ENCODE measurements around the gene SLC10A7.

Gene SLC10A7

DNA sequence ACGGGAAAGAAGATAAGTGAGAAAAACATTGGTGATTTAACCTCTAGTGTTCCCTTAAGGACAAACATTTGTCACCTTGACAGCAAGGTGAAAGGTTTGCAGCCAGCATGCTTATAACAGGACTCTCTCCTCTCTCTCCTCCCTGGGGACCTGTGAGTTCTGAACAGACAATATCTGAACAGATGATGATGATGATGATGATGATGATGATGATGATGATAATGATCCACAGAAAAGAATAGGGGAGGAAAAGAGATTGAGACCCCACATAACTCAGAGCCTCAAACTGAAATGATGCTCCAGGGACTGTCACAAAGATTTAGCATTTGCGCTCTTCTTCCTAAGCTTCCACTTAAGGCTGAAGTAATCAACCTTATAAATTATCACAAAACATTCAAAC, 103.9 kb downstream of the SLC10A7 start:
- 87 to 91% methylated on average over 2 of the region's 2 CpGs for WGBS, 2 experiments
- Histone ChIP-seq H3K4me3 (ENCODE audit: insufficient read depth, low read depth, low read length) (no peak overlapping the region), H3K27me3 (ENCODE audit: control insufficient read depth, insufficient read depth, low read length, poor library complexity, severe bottlenecking) (no peaks in the 10 kb centered on the region), H3K4me1 (ENCODE audit: control insufficient read depth, insufficient read depth, low read length) (no peaks in the 10 kb centered on the region), H3K9me3 (ENCODE audit: control insufficient read depth, low read length) (no peaks in the 10 kb centered on the region), H3K36me3 (ENCODE audit: control insufficient read depth, insufficient read depth, low read length) (no peaks in the 10 kb centered on the region), H3K27ac (ENCODE audit: insufficient read depth, low read depth, low read length, poor library complexity, severe bottlenecking) (no peak overlapping the region)

GRCh38 chr4:146415829-146416228, 105.9 kb downstream of the SLC10A7 start:
- no peaks in the 10 kb centered on the region for H3K27me3 ChIP-seq (ENCODE audit: control insufficient read depth, insufficient read depth, low read length, poor library complexity, severe bottlenecking)
- no peaks in the 10 kb centered on the region for H3K9me3 ChIP-seq (ENCODE audit: control insufficient read depth, low read length)
- no peaks in the 10 kb centered on the region for H3K36me3 ChIP-seq (ENCODE audit: control insufficient read depth, insufficient read depth, low read length)
- no peaks in the 10 kb centered on the region for H3K4me1 ChIP-seq (ENCODE audit: control insufficient read depth, insufficient read depth, low read length)
- no peak overlapping the region for H3K4me3 ChIP-seq (ENCODE audit: insufficient read depth, low read depth, low read length)
- no peak overlapping the region for H3K27ac ChIP-seq (ENCODE audit: insufficient read depth, low read depth, low read length, poor library complexity, severe bottlenecking)
- WGBS, 2 experiments: 96 to 100% methylated on average over 1 of the region's 1 CpG

GRCh38 chr4:146407669-146408084, 114.1 kb downstream of the SLC10A7 start:
- Histone ChIP-seq H3K4me1 (ENCODE audit: control insufficient read depth, insufficient read depth, low read length) (no peaks in the 10 kb centered on the region), H3K27me3 (ENCODE audit: control insufficient read depth, insufficient read depth, low read length, poor library complexity, severe bottlenecking) (no peaks in the 10 kb centered on the region), H3K27ac (ENCODE audit: insufficient read depth, low read depth, low read length, poor library complexity, severe bottlenecking) (no peak overlapping the region), H3K9me3 (ENCODE audit: control insufficient read depth, low read length) (no peaks in the 10 kb centered on the region), H3K36me3 (ENCODE audit: control insufficient read depth, insufficient read depth, low read length) (no peaks in the 10 kb centered on the region), H3K4me3 (ENCODE audit: insufficient read depth, low read depth, low read length) (no peak overlapping the region)
- 89 to 93% methylated on average over 4 of the region's 4 CpGs for WGBS, 2 experiments

DNA sequence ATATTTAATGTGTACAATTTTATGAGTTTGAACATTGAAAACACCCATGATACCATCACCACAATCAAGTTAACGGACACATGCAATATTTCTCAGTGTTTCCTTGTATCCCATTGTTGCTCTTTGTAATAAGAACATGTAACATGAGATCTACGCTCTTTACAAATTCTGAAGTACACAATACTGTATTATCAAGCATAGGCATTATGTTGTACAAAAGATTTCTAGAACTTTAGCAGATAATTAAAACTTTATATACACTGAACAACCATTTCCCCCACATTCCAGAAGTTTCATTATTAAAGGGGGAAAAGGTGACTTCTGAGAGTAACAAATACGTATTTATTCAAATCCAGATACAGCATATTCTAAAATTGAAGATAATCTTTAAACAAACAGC, 114.5 kb downstream of the SLC10A7 start:
- no peaks in the 10 kb centered on the region for H3K36me3 ChIP-seq (ENCODE audit: control insufficient read depth, insufficient read depth, low read length)
- WGBS, 2 experiments: 98 to 100% methylated on average over 2 to 3 of the region's 3 CpGs
- no peaks in the 10 kb centered on the region for H3K9me3 ChIP-seq (ENCODE audit: control insufficient read depth, low read length)
- H3K27ac ChIP-seq (ENCODE audit: insufficient read depth, low read depth, low read length, poor library complexity, severe bottlenecking): no peak overlapping the region
- no peaks in the 10 kb centered on the region for H3K27me3 ChIP-seq (ENCODE audit: control insufficient read depth, insufficient read depth, low read length, poor library complexity, severe bottlenecking)
- no peaks in the 10 kb centered on the region for H3K4me1 ChIP-seq (ENCODE audit: control insufficient read depth, insufficient read depth, low read length)
- H3K4me3 ChIP-seq (ENCODE audit: insufficient read depth, low read depth, low read length): no peak overlapping the region

GRCh38 chr4:146401274-146401673, 120.5 kb downstream of the SLC10A7 start:
- Histone ChIP-seq H3K9me3 (ENCODE audit: control insufficient read depth, low read length) (no peaks in the 10 kb centered on the region), H3K36me3 (ENCODE audit: control insufficient read depth, insufficient read depth, low read length) (no peaks in the 10 kb centered on the region), H3K27ac (ENCODE audit: insufficient read depth, low read depth, low read length, poor library complexity, severe bottlenecking) (no peak overlapping the region), H3K27me3 (ENCODE audit: control insufficient read depth, insufficient read depth, low read length, poor library complexity, severe bottlenecking) (no peaks in the 10 kb centered on the region), H3K4me1 (ENCODE audit: control insufficient read depth, insufficient read depth, low read length) (peaks cover 3% of the 10 kb centered on the region), H3K4me3 (ENCODE audit: insufficient read depth, low read depth, low read length) (no peak overlapping the region)
- 97% methylated on average over 2 of the region's 2 CpGs for WGBS, 2 experiments

- H3K4me3 ChIP-seq (ENCODE audit: insufficient read depth, low read depth, low read length): no peak overlapping the region
- no peaks in the 10 kb centered on the region for H3K9me3 ChIP-seq (ENCODE audit: control insufficient read depth, low read length)
- peaks cover 3% of the 10 kb centered on the region for H3K4me1 ChIP-seq (ENCODE audit: control insufficient read depth, insufficient read depth, low read length)
- H3K36me3 ChIP-seq (ENCODE audit: control insufficient read depth, insufficient read depth, low read length): no peaks in the 10 kb centered on the region
- 59 to 70% methylated on average over 5 to 6 of the region's 6 CpGs for WGBS, 2 experiments
- no peak overlapping the region for H3K27ac ChIP-seq (ENCODE audit: insufficient read depth, low read depth, low read length, poor library complexity, severe bottlenecking)
- no peaks in the 10 kb centered on the region for H3K27me3 ChIP-seq (ENCODE audit: control insufficient read depth, insufficient read depth, low read length, poor library complexity, severe bottlenecking)
These were observed 122.8 kb downstream of the SLC10A7 start for GRCh38 chr4:146398896-146399445.

- Histone ChIP-seq H3K27ac (ENCODE audit: insufficient read depth, low read depth, low read length, poor library complexity, severe bottlenecking) (no peak overlapping the region), H3K9me3 (ENCODE audit: control insufficient read depth, low read length) (no peaks in the 10 kb centered on the region), H3K4me3 (ENCODE audit: insufficient read depth, low read depth, low read length) (no peak overlapping the region), H3K4me1 (ENCODE audit: control insufficient read depth, insufficient read depth, low read length) (peaks cover 3% of the 10 kb centered on the region), H3K27me3 (ENCODE audit: control insufficient read depth, insufficient read depth, low read length, poor library complexity, severe bottlenecking) (no peaks in the 10 kb centered on the region), H3K36me3 (ENCODE audit: control insufficient read depth, insufficient read depth, low read length) (no peaks in the 10 kb centered on the region)
- 83 to 100% methylated on average over 1 of the region's 1 CpG for WGBS, 2 experiments
These were observed 123.3 kb downstream of the SLC10A7 start for GRCh38 chr4:146398404-146398803.

GRCh38 chr4:146389561-146389960, 132.2 kb downstream of the SLC10A7 start:
- no peaks in the 10 kb centered on the region for H3K4me1 ChIP-seq (ENCODE audit: control insufficient read depth, insufficient read depth, low read length)
- H3K4me3 ChIP-seq (ENCODE audit: insufficient read depth, low read depth, low read length): no peak overlapping the region
- no peaks in the 10 kb centered on the region for H3K9me3 ChIP-seq (ENCODE audit: control insufficient read depth, low read length)
- WGBS, 2 experiments: 97 to 100% methylated on average over 1 of the region's 1 CpG
- no peaks in the 10 kb centered on the region for H3K27me3 ChIP-seq (ENCODE audit: control insufficient read depth, insufficient read depth, low read length, poor library complexity, severe bottlenecking)
- H3K27ac ChIP-seq (ENCODE audit: insufficient read depth, low read depth, low read length, poor library complexity, severe bottlenecking): no peak overlapping the region
- no peaks in the 10 kb centered on the region for H3K36me3 ChIP-seq (ENCODE audit: control insufficient read depth, insufficient read depth, low read length)

GRCh38 chr4:146382194-146382593, 139.5 kb downstream of the SLC10A7 start:
- H3K36me3 ChIP-seq (ENCODE audit: control insufficient read depth, insufficient read depth, low read length): no peaks in the 10 kb centered on the region
- H3K4me3 ChIP-seq (ENCODE audit: insufficient read depth, low read depth, low read length): no peak overlapping the region
- H3K9me3 ChIP-seq (ENCODE audit: control insufficient read depth, low read length): no peaks in the 10 kb centered on the region
- no peak overlapping the region for H3K27ac ChIP-seq (ENCODE audit: insufficient read depth, low read depth, low read length, poor library complexity, severe bottlenecking)
- WGBS, 2 experiments: 92 to 100% methylated on average over 1 of the region's 1 CpG
- H3K27me3 ChIP-seq (ENCODE audit: control insufficient read depth, insufficient read depth, low read length, poor library complexity, severe bottlenecking): no peaks in the 10 kb centered on the region
- peaks cover 8% of the 10 kb centered on the region for H3K4me1 ChIP-seq (ENCODE audit: control insufficient read depth, insufficient read depth, low read length)

DNA sequence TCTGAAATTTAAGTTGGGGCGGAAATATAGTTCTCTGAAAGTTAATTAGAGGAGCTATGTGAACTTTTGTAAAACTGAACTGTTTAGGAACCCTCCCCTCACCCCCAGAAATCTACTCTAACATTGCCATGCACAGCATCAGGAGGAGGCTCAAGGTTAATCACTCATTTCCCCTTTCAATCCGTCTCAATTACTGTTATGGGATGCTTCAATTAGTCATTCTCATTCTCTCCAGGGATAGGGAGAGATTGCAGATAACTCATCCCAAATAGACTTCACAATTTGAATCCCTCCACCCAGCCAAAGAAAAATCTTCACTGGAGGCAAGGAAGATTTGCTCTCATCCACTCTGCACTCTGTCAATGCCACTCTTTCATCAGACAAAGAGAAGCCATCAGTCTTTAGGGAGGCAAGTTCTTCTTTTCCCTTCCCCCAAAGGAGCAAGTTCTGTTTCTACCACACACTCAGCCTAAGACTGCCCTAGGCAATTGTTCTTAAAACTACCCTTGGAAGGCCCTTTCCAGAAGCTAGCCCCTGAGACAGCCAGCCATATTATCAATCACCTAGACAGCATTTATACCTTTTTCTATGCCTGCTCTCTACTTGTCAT, 140.4 kb downstream of the SLC10A7 start:
- H3K36me3 ChIP-seq (ENCODE audit: control insufficient read depth, insufficient read depth, low read length): no peaks in the 10 kb centered on the region
- no peaks in the 10 kb centered on the region for H3K27me3 ChIP-seq (ENCODE audit: control insufficient read depth, insufficient read depth, low read length, poor library complexity, severe bottlenecking)
- H3K27ac ChIP-seq (ENCODE audit: insufficient read depth, low read depth, low read length, poor library complexity, severe bottlenecking): peak overlapping the region; percentile 3

More for the DNA sequence above, 140.4 kb downstream of the SLC10A7 start:
- H3K4me1 ChIP-seq (ENCODE audit: control insufficient read depth, insufficient read depth, low read length): peaks cover 8% of the 10 kb centered on the region
- 29 to 57% methylated on average over 1 of the region's 2 CpGs for WGBS, 2 experiments
- no peaks in the 10 kb centered on the region for H3K9me3 ChIP-seq (ENCODE audit: control insufficient read depth, low read length)
- no peak overlapping the region for H3K4me3 ChIP-seq (ENCODE audit: insufficient read depth, low read depth, low read length)
